GM18526 (cell line): Measurements from ENCODE around the gene LPIN2.
A peak's percentile ranks its signal among the peaks of the same experiment; 100 is the strongest.

Experiments used
- POLR2A ChIP-seq: IDR thresholded peaks from 3 replicates; pipeline ENCODE4 v1.6.1; 2011; ENCODE audit not compliant: insufficient read length; ENCODE audit errors: extremely low read depth

Gene LPIN2, protein sequence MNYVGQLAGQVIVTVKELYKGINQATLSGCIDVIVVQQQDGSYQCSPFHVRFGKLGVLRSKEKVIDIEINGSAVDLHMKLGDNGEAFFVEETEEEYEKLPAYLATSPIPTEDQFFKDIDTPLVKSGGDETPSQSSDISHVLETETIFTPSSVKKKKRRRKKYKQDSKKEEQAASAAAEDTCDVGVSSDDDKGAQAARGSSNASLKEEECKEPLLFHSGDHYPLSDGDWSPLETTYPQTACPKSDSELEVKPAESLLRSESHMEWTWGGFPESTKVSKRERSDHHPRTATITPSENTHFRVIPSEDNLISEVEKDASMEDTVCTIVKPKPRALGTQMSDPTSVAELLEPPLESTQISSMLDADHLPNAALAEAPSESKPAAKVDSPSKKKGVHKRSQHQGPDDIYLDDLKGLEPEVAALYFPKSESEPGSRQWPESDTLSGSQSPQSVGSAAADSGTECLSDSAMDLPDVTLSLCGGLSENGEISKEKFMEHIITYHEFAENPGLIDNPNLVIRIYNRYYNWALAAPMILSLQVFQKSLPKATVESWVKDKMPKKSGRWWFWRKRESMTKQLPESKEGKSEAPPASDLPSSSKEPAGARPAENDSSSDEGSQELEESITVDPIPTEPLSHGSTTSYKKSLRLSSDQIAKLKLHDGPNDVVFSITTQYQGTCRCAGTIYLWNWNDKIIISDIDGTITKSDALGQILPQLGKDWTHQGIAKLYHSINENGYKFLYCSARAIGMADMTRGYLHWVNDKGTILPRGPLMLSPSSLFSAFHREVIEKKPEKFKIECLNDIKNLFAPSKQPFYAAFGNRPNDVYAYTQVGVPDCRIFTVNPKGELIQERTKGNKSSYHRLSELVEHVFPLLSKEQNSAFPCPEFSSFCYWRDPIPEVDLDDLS

GRCh38 chr18:3013024-3013804 lies at the start of gene LPIN2:
TSS of gene LPIN2 (minus strand) at chr18:3013144. CDS start at chr18:2960840, 52,304 bp downstream.
- TF ChIP-seq POLR2A: peak; percentile 49

GRCh38 chr18:3061581-3062312 lies 48.8 kb upstream of the LPIN2 start:
- TF ChIP-seq POLR2A: no peak

GRCh38 chr18:3060667-3061580 lies 48.0 kb upstream of the LPIN2 start:
- no peak for TF ChIP-seq POLR2A

- no peak for TF ChIP-seq POLR2A
These were observed 46.3 kb upstream of the LPIN2 start for GRCh38 chr18:3059272-3059671.

- no peak for TF ChIP-seq POLR2A
These were observed 45.6 kb upstream of the LPIN2 start for GRCh38 chr18:3058328-3059191.

DNA sequence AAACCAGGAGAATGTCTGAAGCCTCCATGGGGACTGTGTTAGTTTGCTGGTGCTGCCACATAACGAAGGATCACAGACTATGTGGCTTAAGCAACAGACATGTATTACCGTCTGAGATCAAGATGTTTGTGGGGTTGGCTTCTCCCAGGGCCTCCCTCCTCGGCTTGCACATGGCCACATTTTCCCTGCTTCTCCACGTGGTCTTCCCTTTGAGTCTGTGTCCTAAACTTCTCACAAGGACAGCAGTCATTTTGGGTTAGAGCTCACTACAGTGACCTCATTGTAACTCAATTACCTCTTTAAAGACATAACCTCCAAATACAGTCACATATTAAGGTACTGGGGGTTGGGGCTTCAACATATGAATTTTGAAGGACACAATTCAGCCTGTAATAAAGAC lies 44.6 kb upstream of the LPIN2 start:
- TF ChIP-seq POLR2A: no peak

DNA sequence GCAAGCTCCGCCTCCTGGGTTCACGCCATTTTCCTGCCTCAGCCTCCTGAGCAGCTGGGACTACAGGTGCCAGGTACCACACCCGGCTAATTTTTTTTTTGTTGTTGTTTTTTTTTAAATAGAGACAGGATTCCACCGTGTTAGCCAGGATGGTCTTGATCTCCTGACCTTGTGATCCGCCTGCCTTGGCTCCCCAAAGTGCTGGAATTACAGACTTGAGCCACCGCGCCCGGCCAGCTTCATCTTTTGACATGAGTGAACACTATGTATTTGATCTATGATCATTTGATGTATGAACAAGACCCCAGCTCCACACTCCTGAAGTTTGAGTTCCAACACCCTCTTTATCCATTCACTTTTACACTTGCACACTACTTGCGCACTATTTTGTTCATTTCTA lies 43.4 kb upstream of the LPIN2 start:
- TF ChIP-seq POLR2A: no peak

DNA sequence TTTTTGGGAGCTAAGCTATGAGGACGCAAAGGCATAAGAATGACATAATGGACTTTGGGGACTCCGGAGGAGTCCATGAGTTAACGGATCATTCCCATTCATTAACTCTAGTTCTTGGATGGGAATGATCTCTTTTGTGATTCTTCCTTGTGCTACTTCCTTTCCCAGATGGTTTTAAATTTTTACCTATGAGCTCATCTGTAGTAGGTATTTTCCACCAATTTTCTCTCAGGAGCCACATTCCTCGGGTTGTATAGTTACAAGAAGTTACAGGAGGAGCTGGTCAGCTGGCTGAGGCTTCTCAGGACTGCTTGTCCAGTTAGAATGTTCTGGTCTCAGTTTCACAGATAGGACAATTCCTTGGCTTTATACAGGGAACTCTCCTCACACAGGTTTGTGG lies 42.9 kb upstream of the LPIN2 start:
- no peak for TF ChIP-seq POLR2A

DNA sequence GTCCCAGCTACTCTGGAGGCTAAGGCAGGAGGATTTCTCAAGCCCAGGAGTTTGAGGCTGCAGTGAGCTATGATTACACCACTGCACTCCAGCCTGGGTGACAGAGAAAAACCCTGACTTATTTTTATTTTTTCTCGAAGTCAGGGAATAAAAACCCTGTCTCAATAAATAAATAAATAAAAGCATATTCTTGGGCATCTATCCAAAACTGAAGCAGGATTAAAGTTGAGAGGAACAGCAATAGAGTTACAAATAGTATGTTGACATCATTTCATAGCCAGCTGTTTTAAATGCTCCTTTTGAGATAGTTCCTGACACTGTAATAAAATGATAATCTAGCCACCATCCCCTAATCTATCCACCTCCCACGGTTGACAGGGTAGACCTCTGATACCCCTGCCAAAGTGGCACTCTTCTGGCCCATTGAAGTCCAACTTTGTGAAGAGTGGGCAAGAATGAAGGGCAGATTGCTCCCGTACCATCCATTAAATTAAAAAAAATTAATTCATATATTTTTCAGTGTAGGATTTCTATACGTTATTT lies 42.3 kb upstream of the LPIN2 start:
- TF ChIP-seq POLR2A: no peak

DNA sequence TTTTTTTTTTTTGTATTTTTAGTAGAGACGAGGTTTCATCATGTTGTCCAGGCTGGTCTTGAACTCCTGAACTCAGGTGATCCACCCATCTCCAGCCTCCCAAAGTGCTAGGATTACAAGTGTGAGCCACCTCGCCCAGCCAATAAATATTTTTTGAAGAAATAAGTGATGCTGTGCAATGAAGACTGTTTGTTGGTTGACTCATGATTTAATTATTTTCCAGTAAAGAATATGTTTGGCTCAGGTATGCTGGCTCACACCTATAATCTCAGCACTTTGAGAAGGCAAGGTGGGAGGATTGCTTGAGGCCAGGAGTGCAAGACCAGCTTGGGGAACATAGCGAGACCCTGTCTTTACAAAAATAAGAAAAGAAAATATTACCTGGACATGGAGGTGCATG lies 41.8 kb upstream of the LPIN2 start:
- TF ChIP-seq POLR2A: no peak

GRCh38 chr18:3054214-3054613 lies 41.3 kb upstream of the LPIN2 start:
- TF ChIP-seq POLR2A: no peak

DNA sequence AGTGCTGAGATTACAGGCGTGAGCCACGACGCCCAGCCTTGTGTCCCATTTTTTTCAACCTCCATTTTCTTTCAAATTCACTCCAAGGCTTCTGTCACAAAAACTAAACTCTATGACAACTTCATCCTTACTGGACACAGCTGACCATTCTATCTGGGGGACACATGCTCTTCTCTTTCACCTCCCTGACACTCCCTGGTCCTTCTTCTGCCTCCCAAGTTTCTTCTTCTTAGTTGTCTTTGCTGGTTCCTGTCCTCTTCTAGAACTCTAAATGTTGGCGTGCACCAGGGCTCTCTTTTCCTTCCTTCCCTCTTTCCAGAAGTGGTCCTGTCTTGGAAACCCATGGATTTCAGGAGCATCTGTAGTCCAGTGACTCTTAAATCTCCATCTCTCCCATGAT lies 40.1 kb upstream of the LPIN2 start:
- TF ChIP-seq POLR2A: no peak

- TF ChIP-seq POLR2A: no peak
These were observed 39.4 kb upstream of the LPIN2 start for GRCh38 chr18:3052411-3052758.
